CD4-positive, alpha-beta T cell treated with Interleukin-10 for 1 hour (primary cell): ENCODE results near the gene ATP7B.

ENCODE experiments used
- DNase-seq: peaks from one replicate; pipeline ENCODE4 v3.0.0-alpha.2; 2020

ATP7B gene

DNA sequence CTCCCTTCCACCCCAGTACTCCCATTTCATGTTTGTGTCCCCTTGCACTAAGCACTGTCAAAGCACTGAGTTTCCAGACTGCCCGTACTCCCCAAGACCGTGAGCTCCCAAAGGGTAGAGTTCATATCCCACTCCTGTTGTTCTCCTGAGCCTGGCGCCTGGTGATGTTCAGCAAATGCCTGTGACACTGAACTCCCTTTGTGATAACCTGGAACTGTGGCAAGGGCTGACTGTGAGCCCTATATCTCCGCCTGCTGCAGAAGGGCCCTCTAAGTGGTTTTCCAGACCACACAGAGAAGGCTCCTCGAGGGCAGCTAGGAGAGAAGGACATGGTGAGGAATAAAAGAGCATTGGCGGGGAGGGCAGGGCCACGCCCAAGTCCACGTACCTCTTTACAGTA is 67.5 kb downstream of the ATP7B start:
- no peak for DNase-seq

DNA sequence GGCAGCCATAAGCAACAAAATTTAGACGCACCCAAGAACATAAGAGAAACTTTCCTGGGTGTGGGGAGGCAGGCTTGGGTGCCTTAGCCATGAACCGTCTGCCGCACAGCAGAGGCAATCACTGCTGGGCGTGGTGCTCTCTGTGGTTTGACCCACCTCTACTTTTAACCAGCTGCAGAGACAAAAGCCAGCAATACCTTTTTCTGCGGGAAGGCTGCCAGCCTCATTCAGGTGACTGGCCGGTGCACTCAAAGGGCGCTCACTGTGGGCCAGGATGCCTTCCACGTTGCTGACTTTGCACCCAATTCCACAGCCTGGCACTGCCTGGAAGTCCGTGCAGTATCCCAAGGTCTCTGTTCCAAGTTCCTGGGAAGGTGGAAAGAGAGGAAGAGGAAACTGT is 69.1 kb downstream of the ATP7B start:
- peak; percentile 50 for DNase-seq

DNA sequence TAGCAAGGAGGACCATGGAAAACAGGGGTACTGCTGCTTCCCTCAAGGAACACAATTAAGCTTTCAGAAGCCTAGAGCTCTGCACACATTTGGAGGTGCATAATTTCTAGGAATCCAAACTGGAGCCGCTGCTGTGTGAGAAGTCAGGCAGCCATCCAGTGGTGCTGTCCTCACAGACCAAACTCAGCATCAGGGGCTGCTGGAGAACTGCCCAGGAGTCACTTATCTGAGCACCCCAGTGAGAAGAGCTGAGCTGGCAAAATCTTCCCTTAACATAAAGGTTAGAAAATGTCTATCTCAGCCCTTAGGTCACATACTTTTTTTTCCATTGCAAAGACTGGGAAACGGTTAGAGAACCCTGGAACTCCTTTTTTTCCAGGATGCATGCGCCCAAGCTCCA is 72.8 kb downstream of the ATP7B start:
- DNase-seq = no peak

- no peak for DNase-seq
Measured at GRCh38 chr13:51937320-51938290, 73.6 kb downstream of the ATP7B start.

DNA sequence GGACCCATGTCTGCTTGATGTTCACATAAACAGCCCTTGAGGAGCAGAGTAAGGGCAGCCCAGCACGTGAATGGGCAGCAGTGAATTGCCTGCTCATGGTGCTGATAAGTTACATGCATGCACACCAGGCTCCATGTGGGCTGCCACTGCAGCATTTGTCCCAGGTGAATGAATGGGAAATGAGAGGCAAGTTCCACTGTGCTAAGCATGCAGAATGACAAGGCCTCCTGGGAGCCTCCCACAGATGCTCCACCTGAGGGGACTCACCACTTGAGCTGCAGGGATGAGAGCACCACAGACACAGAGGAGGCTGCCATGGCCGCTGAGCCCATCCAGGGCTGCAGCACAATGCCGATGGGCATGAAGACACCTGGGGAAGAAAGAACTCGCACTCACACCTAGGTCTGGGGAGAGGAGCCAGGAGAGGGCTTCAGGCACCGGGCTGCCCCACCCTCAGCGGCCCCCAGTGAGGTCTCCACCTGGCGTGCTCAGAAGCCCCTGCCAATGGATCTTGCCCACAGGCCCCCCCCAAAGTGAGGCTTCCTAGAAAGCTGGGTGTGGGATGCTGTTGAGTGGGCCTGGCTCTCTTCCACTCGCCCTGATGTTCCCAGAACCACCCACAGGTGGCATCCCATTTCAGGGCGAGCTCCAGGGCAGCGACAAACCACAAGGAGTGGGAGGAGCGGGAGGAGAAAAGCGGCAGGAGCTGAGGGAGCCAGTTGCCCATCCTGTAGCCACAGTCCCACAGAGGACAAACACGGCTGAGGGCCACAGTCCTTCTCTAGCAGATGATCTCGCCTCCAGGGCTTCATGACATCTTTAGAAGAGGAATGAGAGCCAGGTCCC is 75.7 kb downstream of the ATP7B start:
- DNase-seq = no peak

- no peak for DNase-seq
Measured at GRCh38 chr13:51934461-51935087, 76.7 kb downstream of the ATP7B start.

GRCh38 chr13:51933466-51934058 is 77.7 kb downstream of the ATP7B start:
- no peak for DNase-seq

DNA sequence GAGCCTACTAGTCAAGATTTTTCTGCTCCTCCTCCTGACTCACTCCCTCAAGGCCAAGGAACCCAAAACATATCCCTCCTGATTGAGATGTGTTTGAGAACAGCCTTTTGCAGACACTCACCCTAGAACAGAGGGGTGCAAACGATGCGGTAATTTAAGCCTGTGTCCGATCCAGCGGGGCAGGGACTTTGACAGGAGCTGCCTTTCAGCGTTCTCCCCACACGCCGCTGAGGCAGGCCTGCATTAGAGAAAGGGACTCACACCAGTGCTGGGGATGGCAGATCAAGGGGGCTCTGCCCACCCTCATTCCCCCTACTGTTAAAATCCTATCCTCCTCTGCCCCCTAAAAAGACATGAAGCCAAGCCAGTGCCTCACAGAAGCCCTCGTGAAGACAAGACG is 79.0 kb downstream of the ATP7B start:
- DNase-seq = no peak

DNA sequence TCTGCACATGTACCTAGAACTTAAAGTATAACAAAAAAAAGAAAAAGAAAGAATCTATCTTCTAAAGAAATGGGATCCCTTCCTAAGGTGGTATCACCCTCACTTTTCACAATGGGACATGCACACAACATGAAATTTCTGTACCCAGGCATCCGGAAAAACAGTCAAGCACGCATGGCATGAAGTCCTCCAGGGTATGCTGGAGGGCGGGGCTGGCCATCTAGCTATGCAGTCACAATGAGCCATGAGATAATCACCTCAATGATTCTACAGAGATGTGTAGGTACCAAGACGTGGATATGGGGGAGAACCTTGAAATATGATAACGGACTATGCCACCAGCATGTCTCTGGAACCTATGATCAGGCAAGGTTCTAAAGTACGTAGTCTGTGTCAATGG is 79.6 kb downstream of the ATP7B start:
- DNase-seq = no peak

- DNase-seq = no peak
Measured at GRCh38 chr13:51929699-51930098, 81.6 kb downstream of the ATP7B start.

GRCh38 chr13:51928231-51928630 is 83.0 kb downstream of the ATP7B start:
- no peak for DNase-seq

GRCh38 chr13:51927129-51927528 is 84.1 kb downstream of the ATP7B start:
- no peak for DNase-seq

DNA sequence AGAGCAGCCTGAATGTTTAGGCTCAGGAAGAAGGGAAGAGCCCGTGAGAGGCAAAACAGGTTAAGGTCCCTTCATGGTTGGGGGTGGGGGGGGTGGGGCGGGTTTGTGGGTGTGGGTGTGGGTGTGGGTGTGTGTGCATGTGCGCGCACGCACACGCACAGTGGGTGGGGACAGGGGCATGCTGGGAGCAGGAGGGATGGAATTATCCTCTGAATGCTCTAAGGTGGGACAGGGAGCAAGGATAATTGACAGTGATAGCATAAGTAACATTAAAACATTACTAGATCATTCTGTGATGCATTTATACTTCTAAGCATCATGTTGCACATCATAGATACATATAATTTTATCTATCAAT is 84.7 kb downstream of the ATP7B start:
- no peak for DNase-seq

DNA sequence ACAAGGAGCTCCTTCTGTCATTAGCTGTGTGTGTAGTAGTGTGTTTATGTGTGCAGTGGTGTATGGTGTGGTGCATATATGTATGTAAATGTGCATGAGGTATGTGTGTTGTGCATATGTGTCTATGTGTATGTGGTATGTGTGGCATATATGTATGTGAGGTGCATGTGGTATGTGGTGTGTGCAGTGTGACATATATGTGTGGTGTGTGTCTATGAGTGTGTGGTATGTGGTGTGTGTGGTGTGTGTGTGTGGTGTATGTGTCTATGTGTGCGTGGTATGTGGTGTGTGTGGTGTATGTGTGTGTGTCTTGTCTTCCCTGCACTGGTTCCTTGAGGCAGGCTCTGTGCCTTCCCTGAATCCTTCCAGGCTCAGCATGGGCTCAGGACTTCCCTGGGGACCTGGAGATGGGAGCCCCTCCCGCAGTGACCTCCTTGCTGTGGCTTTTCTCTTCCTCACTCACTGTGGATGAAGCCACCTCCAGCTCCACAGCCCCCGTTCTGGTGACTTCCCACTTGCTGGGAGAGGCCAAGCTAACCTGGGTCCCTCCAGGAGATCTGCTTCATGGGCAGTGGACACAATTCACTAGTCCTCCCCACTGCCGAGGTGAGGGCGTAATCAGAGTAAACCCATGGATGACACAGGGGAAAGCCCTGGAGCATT is 85.3 kb downstream of the ATP7B start:
- DNase-seq = no peak

DNA sequence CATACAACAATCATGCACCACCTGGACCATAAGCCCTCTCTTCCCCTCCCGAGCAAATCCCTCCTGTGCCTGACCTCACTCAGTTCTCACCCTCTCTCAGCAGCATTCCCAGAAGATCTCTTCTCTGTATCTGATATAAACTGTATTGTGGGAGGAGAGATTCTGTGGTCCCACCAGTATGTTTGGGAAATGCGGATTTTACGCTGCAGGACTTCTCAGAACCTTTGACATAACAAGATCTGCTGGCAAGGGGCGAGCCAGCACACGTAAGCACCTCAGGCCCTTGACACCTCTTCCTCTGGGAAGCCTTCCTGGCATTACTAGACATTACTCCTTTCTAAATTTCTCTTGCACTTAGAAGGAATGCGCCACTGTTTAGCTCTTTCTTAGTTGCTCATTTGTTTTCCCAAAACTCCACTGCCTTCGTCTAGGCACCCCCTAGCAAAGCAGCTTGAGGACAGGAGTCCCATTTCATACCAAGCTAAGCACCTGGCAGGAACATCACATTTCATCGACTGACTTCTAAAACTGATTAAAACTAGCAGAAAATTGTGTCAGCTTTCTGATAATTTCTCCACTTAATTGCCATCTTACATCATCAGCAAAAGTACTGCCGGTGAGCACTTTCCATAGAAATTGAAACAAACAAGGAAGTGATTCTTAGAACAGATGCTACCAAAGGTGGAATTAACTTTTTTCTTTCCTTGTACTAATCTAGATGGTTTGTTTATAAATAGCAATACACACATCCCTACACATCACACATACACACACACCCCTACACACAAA is 86.3 kb downstream of the ATP7B start:
- no peak for DNase-seq

GRCh38 chr13:51923983-51924539 is 87.2 kb downstream of the ATP7B start:
- DNase-seq = no peak

GRCh38 chr13:51922771-51923480 is 88.3 kb downstream of the ATP7B start:
- no peak for DNase-seq

- no peak for DNase-seq
Measured at GRCh38 chr13:51921790-51922740, 89.2 kb downstream of the ATP7B start.

DNA sequence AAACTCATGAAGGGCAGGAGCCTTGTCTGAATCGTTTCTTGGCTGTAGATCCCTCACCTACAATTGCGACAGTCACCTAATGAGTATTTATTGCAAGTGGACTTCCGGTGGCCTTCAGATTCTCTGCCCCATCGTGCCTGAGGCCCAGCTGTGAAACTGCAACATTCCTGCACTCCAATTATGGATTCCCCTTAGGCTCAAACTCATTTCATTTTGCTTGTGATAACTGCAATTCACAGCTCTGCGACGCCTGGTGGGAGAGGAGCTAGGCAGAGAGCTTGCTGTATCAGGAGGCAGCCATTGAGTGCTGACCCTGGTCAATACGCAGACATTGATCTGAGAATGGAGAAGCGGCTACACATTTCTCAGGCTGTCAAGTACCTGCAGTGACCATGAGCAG is 90.5 kb downstream of the ATP7B start:
- no peak for DNase-seq
